GM19397 (cell line): ENCODE results near the gene C11orf21.
"Not testable (repeated sequence)": the region's sequence is repeated elsewhere in the genome, so short reads cannot be mapped to it uniquely, and the experiment has no call there.

Experiments
- ATAC-seq: cut with Tn5 transposase; IDR thresholded peaks from one replicate; pipeline ENCODE4 v1.9.1; 2021; ENCODE audit warnings: mild to moderate bottlenecking, moderate library complexity; ENCODE audit not compliant: unreplicated experiment

C11orf21 gene

GRCh38 chr11:2298131-2298794 lies 3.5 kb downstream of the C11orf21 start:
- ATAC-seq = no peak

GRCh38 chr11:2297623-2298030 lies 4.1 kb downstream of the C11orf21 start:
- no peak for ATAC-seq

- no peak for ATAC-seq
Measured at GRCh38 chr11:2296913-2297622, 4.7 kb downstream of the C11orf21 start.

GRCh38 chr11:2295971-2296912 lies 5.5 kb downstream of the C11orf21 start:
- no peak for ATAC-seq

GRCh38 chr11:2294926-2295290 lies 6.8 kb downstream of the C11orf21 start:
- no peak for ATAC-seq

GRCh38 chr11:2293984-2294925 lies 7.5 kb downstream of the C11orf21 start:
- ATAC-seq = no peak

- ATAC-seq = no peak
Measured at GRCh38 chr11:2293531-2293971, 8.2 kb downstream of the C11orf21 start.

- no peak for ATAC-seq
Measured at GRCh38 chr11:2290351-2290841, 11.3 kb downstream of the C11orf21 start.

- ATAC-seq = no peak
Measured at GRCh38 chr11:2289859-2290258, 11.9 kb downstream of the C11orf21 start.

GRCh38 chr11:2289350-2289749 lies 12.4 kb downstream of the C11orf21 start:
- ATAC-seq = no peak

- no peak for ATAC-seq
Measured at GRCh38 chr11:2287091-2287490, 14.6 kb downstream of the C11orf21 start.

GRCh38 chr11:2286350-2286749 lies 15.4 kb downstream of the C11orf21 start:
- ATAC-seq = not testable (repeated sequence)

- ATAC-seq = no peak
Measured at GRCh38 chr11:2280208-2280607, 21.5 kb downstream of the C11orf21 start.

GRCh38 chr11:2277933-2278523 lies 23.7 kb downstream of the C11orf21 start:
- ATAC-seq = no peak

GRCh38 chr11:2277008-2277346 lies 24.7 kb downstream of the C11orf21 start:
- ATAC-seq = no peak

- no peak for ATAC-seq
Measured at GRCh38 chr11:2276280-2277007, 25.3 kb downstream of the C11orf21 start.

- ATAC-seq = no peak
Measured at GRCh38 chr11:2275334-2276279, 26.1 kb downstream of the C11orf21 start.

- ATAC-seq = no peak
Measured at GRCh38 chr11:2273771-2274170, 27.9 kb downstream of the C11orf21 start.
